Stimulated activated CD4-positive, alpha-beta T cell treated with anti-CD3 and anti-CD28 coated beads, Interleukin-1b, Interleukin-23, amount 100 ng/mL, for 48 hours (primary cell): Measurements from ENCODE around the gene ADGRV1.
"Not testable (repeated sequence)": the region's sequence is repeated elsewhere in the genome, so short reads cannot be mapped to it uniquely, and the experiment has no call there.

Experiments
- DNase-seq: peaks from one replicate; pipeline ENCODE4 v3.0.0-alpha.2; 2020

ADGRV1 gene

GRCh38 chr5:90830058-90830457, 271.5 kb downstream of the ADGRV1 start:
- no peak for DNase-seq

DNA sequence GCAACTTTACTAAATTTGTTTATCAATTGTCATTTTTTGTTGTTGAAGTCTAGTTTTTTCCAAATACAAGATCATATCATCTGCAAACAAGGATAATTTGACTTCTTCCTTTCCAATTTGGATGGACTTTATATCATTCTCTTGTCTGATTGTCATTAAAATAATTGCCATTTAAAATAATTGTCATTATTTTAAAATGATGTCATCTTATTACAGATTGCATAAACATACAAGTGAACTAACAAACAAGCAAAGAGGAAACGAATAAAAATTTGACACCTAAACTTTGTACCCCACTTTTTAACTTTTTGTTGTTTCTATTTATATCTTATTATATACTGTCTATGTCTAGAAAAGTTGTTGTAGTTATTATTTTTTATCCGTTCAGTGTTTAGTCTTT, 275.2 kb downstream of the ADGRV1 start:
- DNase-seq = no peak

DNA sequence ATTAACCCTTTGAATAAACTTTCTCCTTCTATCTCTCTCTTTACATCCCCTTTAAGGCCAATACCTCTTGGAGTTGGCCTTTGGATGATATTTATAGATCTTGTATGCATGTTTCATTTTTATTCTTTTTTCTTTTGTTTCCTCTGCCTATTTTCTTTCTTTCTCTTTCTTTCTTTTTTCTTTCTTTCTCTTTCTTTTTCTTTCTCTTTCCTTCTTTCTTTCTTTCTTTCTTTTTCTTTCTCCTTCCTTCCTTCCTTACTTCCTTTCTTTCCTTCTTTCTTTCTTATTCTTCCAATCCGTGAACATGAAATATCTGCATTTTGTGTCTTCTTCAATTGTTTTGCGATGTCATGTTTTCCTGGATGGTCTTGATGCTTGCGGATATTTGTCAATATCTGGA, 276.1 kb downstream of the ADGRV1 start:
- no peak for DNase-seq

DNA sequence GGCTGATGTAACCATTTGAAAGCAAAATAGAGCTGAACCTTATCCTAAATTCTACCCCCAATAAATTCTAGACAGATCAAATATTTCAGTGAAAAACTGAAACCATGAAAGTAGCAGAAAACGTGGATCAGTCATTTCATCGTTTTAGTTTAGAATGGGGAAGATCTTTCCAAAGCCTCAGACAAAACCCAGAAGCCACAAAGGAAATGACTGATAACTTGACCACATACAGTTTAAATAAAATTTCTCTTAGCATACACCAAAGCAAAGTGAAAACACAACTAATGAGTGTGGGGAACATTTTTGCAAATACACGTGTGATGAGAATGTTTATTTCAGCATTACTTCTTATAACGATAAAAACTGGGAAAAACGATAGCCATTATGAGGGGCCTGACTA, 284.8 kb downstream of the ADGRV1 start:
- DNase-seq = no peak

GRCh38 chr5:90844931-90845330, 286.3 kb downstream of the ADGRV1 start:
- no peak for DNase-seq

DNA sequence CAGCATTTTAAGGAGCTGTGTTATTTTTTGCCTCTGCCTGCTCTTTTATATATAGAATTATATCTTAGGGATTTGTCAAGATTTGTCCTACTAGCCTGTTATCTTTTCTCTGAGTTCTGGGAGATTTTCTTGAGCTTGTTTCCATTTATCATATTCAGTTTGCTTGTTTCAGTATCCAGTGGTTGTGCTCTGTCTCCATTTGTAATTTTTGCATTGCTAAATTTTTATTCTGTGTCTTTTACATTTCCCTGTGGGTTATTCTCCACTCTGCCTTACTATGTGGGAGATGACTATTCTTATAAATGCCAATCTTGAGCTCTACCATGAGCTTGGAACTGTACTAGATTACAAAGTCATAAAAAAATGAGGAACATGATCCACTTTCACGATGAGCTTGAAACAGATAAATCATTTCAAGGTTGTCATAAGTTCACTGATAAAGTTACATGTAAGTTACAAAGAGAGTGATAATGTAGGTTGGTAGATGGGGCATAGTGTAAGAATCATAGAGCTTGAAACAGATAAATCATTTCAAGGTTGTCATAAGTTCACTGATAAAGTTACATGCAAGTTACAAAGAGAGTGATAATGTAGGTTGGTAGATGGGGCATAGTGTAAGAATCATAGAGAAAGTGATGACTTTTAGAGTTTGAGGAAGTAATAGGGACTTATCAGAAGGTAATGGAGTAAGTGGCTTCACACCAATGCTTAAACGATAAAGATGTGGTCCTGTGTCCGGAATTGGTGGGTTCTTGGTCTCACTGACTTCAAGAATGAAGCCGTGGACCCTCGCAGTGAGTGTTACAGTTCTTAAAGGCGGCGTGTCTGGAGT, 287.3 kb downstream of the ADGRV1 start:
- no peak for DNase-seq

- DNase-seq = not testable (repeated sequence)
Observed at GRCh38 chr5:90847606-90848005, 289.0 kb downstream of the ADGRV1 start.

DNA sequence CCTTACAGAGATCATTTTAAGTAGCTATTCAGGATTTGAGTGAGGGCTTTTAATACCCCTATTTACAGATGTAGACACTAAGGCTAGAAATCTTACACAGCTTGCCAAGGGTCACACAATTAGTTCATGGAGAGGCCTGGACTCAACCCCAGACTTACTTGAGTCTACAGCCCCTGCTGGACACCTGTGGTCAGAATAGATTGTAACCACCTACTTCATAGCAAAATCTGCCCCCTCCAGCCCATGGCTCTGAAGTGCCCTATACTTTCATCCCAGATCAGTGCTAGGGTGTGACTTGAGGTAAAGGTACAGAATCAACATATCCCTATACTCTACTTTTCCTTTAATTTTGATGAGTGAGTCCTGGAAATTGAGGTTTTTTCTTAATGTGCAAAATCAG, 291.3 kb downstream of the ADGRV1 start:
- DNase-seq = no peak

DNA sequence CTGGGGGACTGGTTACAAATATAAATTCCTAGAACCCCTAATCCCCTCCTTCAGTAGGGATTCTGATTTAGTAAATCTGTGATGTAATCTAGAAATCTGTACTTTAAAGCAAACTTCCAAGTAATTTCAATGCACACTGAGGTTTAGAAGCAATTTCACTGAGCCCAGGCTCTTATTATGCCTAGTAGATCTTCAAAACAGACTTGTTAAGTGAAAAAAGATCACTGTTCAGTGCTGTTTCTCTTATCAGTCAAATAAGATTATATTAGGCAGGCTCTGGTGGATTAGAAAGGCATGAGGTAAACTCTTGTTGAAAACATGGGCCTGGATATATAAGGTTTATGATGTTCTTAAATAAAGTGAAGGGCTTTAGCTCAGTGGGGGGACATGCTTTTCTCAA, 293.9 kb downstream of the ADGRV1 start:
- DNase-seq = no peak

- no peak for DNase-seq
Observed at GRCh38 chr5:90853750-90854149, 295.2 kb downstream of the ADGRV1 start.

GRCh38 chr5:90854169-90854568, 295.6 kb downstream of the ADGRV1 start:
- no peak for DNase-seq

GRCh38 chr5:90855296-90856010, 296.9 kb downstream of the ADGRV1 start:
- no peak for DNase-seq

- DNase-seq = no peak
Observed at GRCh38 chr5:90861843-90862586, 303.4 kb downstream of the ADGRV1 start.

- DNase-seq = no peak
Observed at GRCh38 chr5:90865180-90865579, 306.6 kb downstream of the ADGRV1 start.

- no peak for DNase-seq
Observed at GRCh38 chr5:90866333-90866732, 307.7 kb downstream of the ADGRV1 start.

GRCh38 chr5:90866915-90867731, 308.5 kb downstream of the ADGRV1 start:
- no peak for DNase-seq

GRCh38 chr5:90868799-90869198, 310.2 kb downstream of the ADGRV1 start:
- no peak for DNase-seq

DNA sequence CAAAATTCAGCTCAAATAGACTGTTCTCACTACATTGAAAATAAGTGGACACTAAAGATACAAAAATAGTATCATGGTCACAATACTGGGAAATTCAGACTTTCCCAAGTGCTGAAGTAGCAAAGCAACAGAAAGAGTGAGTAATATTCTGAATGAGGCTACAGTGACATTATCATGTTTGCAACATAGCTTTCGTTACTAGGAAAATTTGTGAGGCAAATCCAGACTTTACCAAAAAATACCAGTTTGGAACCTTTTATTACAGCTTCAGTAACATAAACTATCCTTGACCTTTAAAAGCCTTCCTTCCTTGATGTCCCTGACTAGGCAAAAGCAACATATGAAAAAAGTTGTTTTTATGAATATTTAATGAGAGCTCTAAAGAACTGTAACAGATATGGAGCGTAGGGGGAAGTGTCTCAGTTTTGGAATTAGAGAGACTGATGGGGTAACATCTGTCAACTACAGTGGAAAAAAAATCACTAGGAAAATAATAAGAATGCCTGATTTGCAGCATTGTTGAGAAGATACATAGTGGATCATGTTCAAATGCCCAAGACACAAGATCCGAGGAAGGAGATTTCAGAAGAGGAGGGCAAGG, 312.9 kb downstream of the ADGRV1 start:
- DNase-seq = no peak

DNA sequence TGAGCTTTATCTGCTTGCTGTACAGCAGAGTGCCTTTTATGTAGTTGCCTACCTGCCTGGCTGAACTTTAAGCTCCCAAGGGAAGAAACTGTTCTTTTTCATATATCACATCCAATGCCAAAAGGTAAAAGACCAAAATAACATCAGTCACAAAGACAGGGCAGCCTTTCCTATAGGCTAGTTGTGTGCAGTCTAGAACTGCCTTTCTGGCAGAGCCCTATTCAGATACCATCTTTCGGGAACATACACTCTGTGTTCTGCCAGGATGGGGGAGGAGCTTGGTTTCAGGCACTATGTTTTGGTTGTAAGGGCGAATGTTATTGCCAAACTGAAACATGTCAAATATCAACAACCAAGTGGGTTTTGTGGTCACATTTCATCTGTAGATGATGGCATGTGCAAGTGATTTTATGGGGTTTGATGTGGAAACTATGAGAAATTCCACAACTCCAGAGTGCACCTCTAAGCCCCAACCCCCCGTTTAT, 314.5 kb downstream of the ADGRV1 start:
- peak; percentile 8 for DNase-seq

GRCh38 chr5:90874066-90874465, 315.5 kb downstream of the ADGRV1 start:
- DNase-seq = no peak

- no peak for DNase-seq
Observed at GRCh38 chr5:90875456-90875855, 316.9 kb downstream of the ADGRV1 start.

DNA sequence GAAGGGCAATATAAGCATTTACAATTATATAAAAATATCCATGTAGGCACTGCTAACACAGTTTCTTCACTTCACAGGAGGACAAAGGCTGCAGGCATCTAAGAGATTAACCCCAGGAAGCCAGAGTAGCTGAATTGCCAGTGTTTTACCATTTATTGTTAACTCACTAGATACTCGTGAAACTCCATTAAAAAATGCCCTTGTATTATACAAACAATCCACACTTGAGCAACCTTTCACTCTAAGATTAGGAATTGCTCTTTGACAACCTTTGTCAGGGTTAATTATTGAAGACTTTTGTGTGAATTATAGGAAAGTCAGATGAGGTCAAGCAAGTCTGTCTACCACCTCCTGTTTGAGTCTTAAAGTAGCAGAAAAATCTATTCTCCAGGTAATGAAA, 317.8 kb downstream of the ADGRV1 start:
- DNase-seq = no peak
